HuH-7.5 (cell line): ENCODE measurements around the gene BCAS1.

Experiments used
- DNase-seq: peaks from one replicate; pipeline ENCODE4 v3.0.0; 2011; ENCODE audit warnings: low spot score

BCAS1 gene

DNA sequence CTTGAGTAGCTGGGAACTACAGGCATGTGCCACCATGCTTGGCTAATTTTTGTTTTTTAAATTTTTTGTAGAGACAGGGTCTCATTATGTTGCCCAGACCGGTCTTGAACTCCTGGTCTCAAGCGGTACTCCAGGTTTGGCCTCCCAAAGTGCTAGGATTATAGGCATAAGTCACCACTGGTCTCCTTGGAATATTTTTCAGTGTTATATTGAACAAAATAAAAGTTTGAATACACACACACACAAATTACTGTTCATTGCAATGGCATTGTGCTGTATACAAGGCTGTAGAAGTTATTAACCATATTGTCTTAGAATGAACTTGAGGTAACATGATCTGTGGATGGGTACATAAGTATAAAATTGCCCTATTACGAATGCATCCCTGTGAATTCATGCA is 166.1 kb downstream of the BCAS1 start:
- no peak for DNase-seq

DNA sequence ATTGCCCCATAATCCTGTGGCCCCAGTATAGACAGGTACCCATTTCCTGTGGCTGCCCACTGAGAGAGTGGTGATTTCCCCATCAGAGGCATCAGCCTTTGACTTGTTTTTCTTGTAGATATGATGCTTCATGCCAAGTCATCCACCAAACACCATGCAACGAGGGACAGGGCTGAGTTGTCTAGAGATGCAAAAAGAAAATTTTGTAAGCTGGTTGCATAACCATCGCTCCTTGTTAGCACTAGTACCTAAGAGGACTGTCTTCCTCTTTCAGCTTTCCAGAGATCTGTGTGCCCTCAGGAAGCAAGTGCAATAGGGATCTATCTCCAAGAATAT is 166.8 kb downstream of the BCAS1 start:
- no peak for DNase-seq

DNA sequence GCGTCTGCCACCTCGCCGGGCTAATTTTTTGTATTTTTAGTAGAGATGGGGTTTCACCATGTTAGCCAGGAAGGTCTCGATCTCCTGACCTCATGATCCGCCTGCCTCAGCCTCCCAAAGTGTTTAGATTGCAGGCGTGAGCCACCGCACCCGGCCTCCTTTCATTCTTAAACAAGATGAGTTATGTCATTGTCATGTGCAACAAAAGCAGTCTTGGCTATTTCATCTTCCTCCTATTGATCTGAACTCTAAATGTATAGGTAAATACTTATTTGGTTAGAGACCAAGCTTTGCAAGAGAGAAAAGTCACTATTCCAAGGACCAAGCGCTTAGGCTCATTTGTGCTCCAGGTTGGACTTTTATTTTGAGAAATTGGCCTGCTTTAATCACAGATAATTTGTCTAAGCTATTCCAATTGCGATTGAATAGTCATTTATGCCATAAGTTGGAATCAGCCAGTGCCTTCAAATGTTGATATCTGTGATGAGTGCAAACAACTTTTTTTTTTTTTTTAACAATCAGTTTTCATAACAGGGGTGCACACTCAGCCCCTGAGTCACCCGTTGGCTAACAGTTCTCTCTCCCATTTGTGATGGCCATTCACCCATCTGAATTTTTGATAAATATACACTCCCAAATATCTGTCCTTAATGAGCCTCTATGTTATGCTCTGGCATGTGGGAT is 167.3 kb downstream of the BCAS1 start:
- no peak for DNase-seq

DNA sequence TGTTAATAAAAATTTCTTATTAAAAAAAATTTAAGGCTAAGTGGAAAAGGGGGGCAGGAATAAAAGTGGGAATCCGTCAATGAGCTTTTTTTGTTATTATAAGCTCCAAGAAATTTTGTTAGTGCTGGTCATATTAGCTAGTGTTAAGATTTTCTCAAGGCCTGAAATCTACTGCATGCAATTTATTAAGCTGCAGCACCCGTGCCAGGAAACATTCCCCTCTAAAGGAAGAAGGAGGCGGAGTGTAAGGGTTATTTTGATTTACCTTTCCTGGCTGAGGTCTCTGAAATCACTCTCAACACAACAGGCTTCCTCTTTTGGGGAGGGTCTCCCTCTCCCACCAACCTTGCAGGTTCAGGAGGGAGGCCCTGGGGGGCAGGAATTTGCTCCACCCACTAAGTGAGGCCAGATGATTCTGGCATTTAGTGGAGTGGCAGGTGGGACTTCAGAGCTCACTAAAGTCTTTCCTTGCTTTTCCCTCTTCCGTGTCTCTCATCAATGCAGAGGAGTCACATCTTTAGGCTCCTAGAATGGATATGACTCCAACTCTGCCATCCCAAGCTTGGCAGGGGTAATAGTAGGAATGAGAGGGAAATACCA is 168.8 kb downstream of the BCAS1 start:
- DNase-seq = no peak

DNA sequence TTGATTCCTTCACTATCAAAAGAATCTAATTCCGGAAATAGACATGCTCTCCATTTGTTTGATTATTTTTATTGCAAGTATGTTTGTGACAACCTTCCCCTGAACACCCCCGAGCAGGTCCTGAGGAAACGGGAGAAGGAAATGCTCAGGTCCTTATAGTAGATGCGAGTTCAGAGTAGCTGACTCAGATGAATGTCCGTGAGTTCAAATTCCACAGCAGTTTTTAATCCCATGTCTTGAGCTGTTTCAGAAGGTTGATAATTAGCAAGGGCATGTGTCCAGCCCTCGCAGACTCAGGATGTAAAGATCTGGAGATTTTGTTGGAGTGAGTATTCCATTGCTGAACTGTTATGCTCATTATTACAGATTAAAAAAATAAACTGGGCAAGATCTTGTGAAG is 169.3 kb downstream of the BCAS1 start:
- DNase-seq = no peak

DNA sequence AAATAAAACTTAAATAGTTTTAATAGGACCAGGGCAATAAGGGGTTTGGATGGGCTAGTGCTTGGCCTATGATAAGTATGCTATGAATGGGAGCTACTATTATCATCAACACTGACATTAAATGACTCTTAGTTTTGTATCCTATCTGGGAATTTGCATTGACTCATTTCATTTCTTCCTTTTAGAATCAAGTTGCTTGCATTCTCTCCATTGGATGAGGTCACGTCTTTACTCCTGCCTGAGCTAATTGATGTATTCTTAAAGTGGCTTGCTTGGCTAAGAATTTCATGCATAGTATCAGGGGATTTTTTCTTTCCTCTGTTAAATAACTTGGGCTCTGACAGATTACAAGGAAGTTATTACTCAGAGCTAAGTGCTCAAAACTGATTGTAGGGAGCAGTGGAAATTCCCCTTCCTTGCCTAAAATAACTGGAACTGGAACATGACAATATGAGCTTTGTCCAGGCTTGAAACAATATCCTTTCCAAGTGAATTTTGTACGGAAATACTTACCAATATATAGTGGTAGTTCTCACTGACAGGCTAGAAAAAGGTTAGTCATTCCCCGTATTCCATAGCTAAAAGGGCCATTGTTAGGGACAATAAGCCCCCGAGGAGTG is 169.9 kb downstream of the BCAS1 start:
- DNase-seq = no peak

DNA sequence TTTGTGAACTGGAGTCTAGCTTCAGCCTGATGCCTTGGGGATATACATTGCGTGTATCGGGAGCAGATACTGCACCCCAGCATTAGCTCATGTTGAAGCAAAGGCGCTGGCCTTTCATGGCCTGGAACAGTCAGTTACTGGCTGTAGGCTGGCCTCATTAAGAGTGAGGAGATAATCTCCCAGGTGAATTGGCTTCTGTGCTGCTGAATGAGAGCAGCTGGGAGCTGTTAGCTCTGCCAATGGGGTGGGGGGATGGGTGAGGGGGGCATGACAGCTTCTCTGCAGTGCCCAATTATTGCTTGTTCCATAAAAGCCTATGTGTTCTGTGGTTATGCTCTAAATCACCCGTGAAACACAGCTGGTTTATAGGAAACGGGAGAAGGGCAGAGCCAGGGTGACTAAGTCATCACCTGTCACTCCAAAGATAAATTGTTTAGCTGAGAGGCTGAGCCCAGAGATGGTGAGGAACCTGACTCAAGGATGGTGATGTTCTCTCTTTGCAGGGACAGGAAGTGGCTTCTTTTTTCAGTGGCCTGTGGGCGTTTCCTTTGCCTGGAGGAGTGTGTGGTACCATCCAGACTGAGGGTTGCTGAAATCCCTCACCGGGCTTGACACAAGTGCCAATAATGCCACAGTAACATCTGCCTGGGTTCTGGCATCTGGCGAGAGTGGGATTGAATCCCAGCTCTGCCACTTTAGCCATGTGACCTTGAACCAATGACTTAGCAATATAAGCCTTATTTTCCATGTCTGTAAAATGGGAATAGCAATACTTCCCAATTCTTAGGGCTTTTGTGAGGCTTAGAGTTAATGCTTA is 170.8 kb downstream of the BCAS1 start:
- peak; percentile 68 for DNase-seq

DNA sequence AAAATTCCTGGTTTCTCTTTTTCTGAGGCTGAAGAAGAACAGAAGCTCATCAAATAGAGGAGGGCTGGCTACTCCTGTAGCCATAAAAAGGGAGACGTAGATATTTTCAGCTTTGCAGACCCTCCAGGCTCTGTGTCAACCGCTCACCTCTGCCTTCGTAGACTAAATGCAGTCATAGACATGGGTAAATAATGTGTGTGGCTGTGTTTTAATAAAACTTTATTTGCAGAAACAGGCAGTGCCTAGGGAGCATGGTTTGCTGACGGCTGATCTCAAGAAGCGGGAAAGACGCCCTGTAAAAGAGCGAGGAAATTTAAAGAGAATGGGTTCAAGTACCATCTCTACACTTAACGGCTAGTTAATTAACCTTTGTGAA is 171.8 kb downstream of the BCAS1 start:
- DNase-seq = no peak

DNA sequence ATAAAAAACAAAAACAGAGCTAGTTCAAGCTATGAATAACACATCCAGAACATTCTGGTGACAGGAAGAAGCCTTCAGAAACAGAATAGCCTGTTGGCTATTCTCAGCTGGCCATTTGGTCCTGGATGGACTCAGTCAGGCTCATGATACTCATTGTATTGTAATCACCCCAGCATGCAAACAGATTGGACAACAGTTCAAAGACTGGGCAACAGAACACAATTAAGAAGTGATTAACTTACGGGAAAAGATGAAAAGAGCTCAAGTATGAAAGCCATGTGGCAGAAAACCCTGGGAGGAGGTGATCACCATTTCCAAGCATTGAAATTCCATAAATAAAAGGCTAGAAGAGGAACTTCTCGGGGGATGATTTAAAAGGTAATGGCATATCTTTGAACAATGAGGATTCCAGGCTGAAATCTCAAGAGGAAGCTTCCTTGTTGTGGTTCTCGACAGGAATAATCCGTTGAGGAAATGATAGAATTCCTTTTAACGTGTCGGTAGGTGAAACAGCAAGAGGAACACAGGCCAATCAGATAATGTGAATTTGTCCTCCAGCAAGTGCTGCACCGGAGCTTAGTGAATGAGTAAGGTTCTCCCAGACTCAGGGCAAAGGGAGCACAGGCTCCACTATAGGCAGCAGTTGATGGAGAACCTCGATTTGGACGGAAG is 172.4 kb downstream of the BCAS1 start:
- DNase-seq = no peak

DNA sequence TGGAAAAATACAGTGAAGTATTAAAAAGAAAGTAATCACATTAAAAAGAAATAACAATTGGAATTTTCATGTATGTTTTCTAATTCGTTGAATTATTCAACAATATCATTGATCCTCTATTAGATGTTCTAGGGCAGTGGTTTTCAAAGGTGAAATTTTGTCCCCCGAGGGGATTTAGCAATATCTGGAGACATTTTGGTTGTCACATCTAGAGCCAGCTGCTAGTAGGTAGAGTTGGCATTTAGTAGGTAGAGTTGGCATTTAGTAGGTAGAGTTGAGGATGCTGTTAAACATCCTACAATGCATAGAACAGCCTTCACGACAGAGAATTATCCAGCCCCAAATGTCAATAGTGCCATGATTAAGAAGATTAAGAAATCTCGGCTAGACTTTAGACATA is 173.7 kb downstream of the BCAS1 start:
- no peak for DNase-seq

DNA sequence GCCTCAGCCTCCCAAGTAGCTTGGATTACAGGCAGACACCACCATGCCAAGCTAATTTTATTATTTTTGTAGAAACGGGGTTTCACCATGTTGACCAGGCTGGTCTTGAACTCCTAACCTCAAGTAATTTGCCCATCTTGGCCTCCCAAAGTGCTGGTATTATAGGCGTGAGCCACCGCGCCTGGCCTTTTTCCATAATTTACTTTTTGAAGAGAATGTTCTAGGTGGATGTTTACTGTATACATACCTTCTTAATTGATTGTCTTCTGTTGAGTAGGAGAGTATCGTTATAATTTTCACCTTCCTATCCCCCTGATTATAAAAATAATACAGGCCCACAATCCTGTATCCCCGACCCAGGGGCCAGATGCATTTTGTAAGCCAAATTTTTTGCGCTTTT is 174.4 kb downstream of the BCAS1 start:
- no peak for DNase-seq

DNA sequence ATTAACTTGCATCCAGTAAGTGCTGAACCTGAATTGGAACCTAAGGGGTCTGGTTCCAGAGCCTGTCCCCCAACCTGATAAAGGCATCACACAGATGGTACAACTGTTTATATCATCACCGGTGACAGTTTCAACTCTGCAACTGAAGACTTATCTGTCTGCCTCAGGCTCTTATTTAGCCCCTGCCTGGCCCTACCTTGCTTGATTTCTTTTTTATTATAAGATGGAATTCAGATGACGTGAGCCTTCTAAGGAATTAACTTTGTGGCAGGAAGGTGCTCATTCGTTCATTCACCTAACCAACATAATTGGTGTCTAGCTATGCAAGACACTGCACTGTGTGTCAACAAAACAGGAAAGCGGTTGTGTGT is 175.0 kb downstream of the BCAS1 start:
- no peak for DNase-seq

DNA sequence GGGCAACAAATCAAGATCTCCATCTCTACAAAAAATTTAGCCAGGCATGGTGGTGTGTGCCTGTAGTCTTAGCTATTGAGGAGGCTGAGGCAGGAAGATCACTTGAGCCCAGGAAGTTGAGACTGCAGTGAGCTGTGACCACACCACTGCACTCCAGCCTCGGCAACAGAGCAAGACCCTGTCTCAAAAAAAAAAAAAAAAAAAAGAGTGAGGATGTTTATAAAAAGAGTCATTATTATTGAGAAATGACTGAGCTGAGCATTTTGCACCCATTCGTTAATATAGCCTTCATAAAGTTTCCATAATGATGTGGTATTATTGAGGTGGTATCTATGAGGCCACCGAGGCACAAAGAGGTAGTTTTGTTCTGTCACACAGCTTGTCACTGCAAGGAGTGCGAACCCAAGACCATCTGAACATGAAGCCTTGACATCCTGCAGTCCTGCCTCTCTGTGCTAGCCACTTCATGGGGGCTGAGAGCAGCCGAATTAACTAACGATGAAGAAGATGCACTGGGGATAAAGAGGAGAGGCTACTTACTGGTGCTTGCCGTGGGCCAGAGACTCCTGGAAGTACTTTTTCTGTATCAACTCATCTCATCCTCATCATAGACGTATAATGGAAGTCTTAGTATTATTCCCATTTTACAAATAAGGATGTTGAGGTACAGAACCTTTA is 175.5 kb downstream of the BCAS1 start:
- DNase-seq = no peak
